Stomach (tissue), 4 donors: ENCODE measurements around the gene PRR15L.

Experiments
- CTCF ChIP-seq, 7 experiments: fragments of 450-650 bp in 4 of 7; fragments of 200-600 bp in 3 of 7; sonication (generic) in 3 of 7; IDR thresholded peaks; one replicate each; pipeline ENCODE4 v1.5.1; 2016 to 2019; ENCODE audit warnings: antibody characterized with exemption in 7 of 7, control low read depth in 2 of 7, mild to moderate bottlenecking in 1 of 7
- EP300 ChIP-seq: sonication (generic); formaldehyde crosslinking; IDR thresholded peaks from one replicate; pipeline ENCODE4 v1.6.1; 2017; ENCODE audit warnings: antibody characterized with exemption
- POLR2A ChIP-seq, 4 donors: fragments of 450-650 bp; IDR thresholded peaks; one replicate each; pipeline ENCODE4 v1.6.1; 2016; ENCODE audit warnings: antibody characterized with exemption in 4 of 4, control low read depth in 2 of 4, mild to moderate bottlenecking in 1 of 4, moderate library complexity in 1 of 4

GRCh38 chr17:47957591-47958490, at the start of gene PRR15L:
- no peak for TF ChIP-seq CTCF (IDR thresholded peaks at IDR 0.05)
- TF ChIP-seq POLR2A (IDR thresholded peaks at IDR 0.05): peak in 2 of 4 donors; percentile 76 to 89
- TF ChIP-seq EP300: no peak
